DND-41 (cell line): ENCODE measurements around the gene FASN.

Source experiments
- ATAC-seq: fragments of 200-7000 bp; cut with Tn5 transposase; 3 replicates; pipeline ENCODE4 v1.9.1; 2021; ENCODE audit warnings: low read depth; ENCODE audit not compliant: insufficient read depth
- DNase-seq: peaks from one replicate; pipeline ENCODE4 v3.0.0-alpha.2; 2020
- H2AFZ ChIP-seq: 2 replicates; pipeline ENCODE4 v1.6.0; 2012; ENCODE audit warnings: low read depth, low read length
- H3K27ac ChIP-seq: 2 replicates; pipeline ENCODE4 v1.5.1; 2012; ENCODE audit warnings: low read length, inconsistent platforms
- H3K27me3 ChIP-seq: fragments of 200-600 bp; sonication (generic); 2 replicates; pipeline ENCODE4 v1.6.0; 2012; ENCODE audit warnings: low read length, mild to moderate bottlenecking, inconsistent platforms; ENCODE audit not compliant: insufficient read depth, poor library complexity
- H3K36me3 ChIP-seq: 2 replicates; pipeline ENCODE4 v1.5.1; 2012; ENCODE audit warnings: low read length, inconsistent platforms; ENCODE audit not compliant: insufficient read depth
- H3K4me1 ChIP-seq: 2 replicates; pipeline ENCODE4 v1.5.1; 2012; ENCODE audit warnings: mild to moderate bottlenecking, low read length; ENCODE audit not compliant: insufficient read depth
- H3K4me2 ChIP-seq: 2 replicates; pipeline ENCODE4 v1.6.0; 2012; ENCODE audit warnings: mild to moderate bottlenecking, moderate library complexity, low read length, inconsistent platforms; ENCODE audit not compliant: insufficient read depth
- H3K4me3 ChIP-seq, 2 experiments: fragments of 200-600 bp in 1 of 2; shearing (Covaris generic) in 1 of 2; 2 replicates each; pipeline ENCODE4 v1.5.1; 2012 to 2016; ENCODE audit warnings: inconsistent platforms in 2 of 2, low read length in 2 of 2, mild to moderate bottlenecking in 2 of 2, low read depth in 1 of 2, moderate library complexity in 1 of 2
- H3K79me2 ChIP-seq: 2 replicates; pipeline ENCODE4 v1.6.0; 2012; ENCODE audit warnings: low read length, inconsistent platforms; ENCODE audit not compliant: insufficient read depth
- H3K9ac ChIP-seq: 2 replicates; pipeline ENCODE4 v1.6.0; 2012; ENCODE audit warnings: low read depth, mild to moderate bottlenecking, inconsistent platforms, low read length, moderate library complexity
- H3K9me3 ChIP-seq: 2 replicates; pipeline ENCODE4 v1.5.1; 2012; ENCODE audit warnings: low read length, moderate library complexity, mild to moderate bottlenecking, inconsistent platforms; ENCODE audit not compliant: insufficient read depth, severe bottlenecking
- H4K20me1 ChIP-seq: 2 replicates; pipeline ENCODE4 v1.6.0; 2012; ENCODE audit warnings: low read length; ENCODE audit not compliant: insufficient read depth
- CTCF ChIP-seq: IDR thresholded peaks from 2 replicates; pipeline ENCODE4 v1.5.1; 2012; ENCODE audit warnings: borderline replicate concordance, low read length, moderate library complexity, mild to moderate bottlenecking; ENCODE audit not compliant: poor library complexity, severe bottlenecking; ENCODE audit errors: extremely low read depth
- EZH2 ChIP-seq: IDR thresholded peaks from 3 replicates; pipeline ENCODE4 v1.6.1; 2012; ENCODE audit warnings: borderline replicate concordance, low read depth, mild to moderate bottlenecking, moderate library complexity, low read length, inconsistent platforms; ENCODE audit not compliant: severe bottlenecking

The FASN gene

DNA sequence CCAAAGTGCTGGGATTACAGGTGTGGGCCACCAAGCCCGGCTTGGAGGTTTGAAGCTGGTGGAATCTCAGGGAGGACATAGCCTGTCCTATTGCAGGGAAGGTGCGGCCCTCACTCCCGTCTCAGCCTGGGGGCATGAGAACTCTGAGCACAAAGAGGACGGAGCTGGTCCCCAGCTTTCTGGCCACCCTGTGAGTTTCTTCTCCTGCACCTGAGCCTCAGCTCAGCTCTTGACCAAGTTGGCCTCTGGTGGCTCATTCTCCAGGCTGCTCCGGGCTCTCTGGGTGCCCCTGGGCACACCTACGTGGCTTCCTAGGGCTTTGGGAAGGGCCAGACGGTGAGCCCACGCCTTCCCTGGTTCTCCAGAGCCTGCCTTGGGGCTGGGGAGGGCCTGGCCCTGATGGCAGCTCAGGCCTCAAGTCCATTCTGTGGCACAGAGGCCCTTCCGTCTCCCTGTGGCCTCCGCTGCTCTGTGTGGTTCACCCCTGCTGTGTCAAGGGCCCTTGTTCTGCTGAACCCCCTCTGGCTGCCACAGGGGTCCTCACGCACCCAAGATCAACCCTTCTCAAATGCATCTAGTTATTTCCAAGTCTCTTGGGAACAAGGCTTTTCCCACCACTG is 6.9 kb upstream of the FASN start:
- ATAC-seq (no peak), DNase-seq (no peak)
- Histone ChIP-seq H3K4me1 (peaks cover 39% of the 10 kb centered on the region), H4K20me1 (0 out of 2 replicates have a peak, but pooled peaks cover 3% of the 10 kb centered on the region), H2AFZ (no peak overlapping the region), H3K27me3 (no peaks in the 10 kb centered on the region), H3K4me2 (peak overlapping the region; percentile 82), H3K36me3 (peaks cover 12% of the 10 kb centered on the region; the same call in 1 of the 2 replicates), H3K27ac (peak overlapping the region; percentile 89), H3K9ac (peak overlapping the region; percentile 68), H3K79me2 (peaks cover 13% of the 10 kb centered on the region), H3K4me3 (peak overlapping the region in 1 of 2 experiments; percentile 61; a peak in 1 of 4 replicates), H3K9me3 (no peaks in the 10 kb centered on the region)
- no peak for TF ChIP-seq EZH2
- no peak for TF ChIP-seq CTCF

- Histone ChIP-seq H3K27ac (no peak overlapping the region), H3K9me3 (no peaks in the 10 kb centered on the region), H3K4me3 (no peak overlapping the region), H4K20me1 (0 out of 2 replicates have a peak, but pooled peaks cover 3% of the 10 kb centered on the region), H3K79me2 (peaks cover 24% of the 10 kb centered on the region), H3K27me3 (no peaks in the 10 kb centered on the region), H3K4me1 (peaks cover 49% of the 10 kb centered on the region), H3K9ac (no peak overlapping the region), H3K36me3 (peaks cover 12% of the 10 kb centered on the region; the same call in 1 of the 2 replicates), H3K4me2 (no peak overlapping the region), H2AFZ (no peak overlapping the region)
- ATAC-seq = no peak
- no peak for DNase-seq
- TF ChIP-seq CTCF (no peak), EZH2 (no peak)
Measured at GRCh38 chr17:82103553-82104451, 5.8 kb upstream of the FASN start.

- Histone ChIP-seq H2AFZ (no peak overlapping the region), H3K27me3 (no peaks in the 10 kb centered on the region), H3K4me1 (peaks cover 47% of the 10 kb centered on the region), H3K79me2 (peaks cover 35% of the 10 kb centered on the region), H4K20me1 (peaks cover 6% of the 10 kb centered on the region; the same call in 1 of the 2 replicates), H3K27ac (0 out of 2 replicates have a peak overlapping the region, but pooled peaks have one; percentile 22), H3K4me3 (no peak overlapping the region), H3K9ac (no peak overlapping the region; the same call in 1 of the 2 replicates), H3K9me3 (no peaks in the 10 kb centered on the region), H3K4me2 (no peak overlapping the region), H3K36me3 (peaks cover 6% of the 10 kb centered on the region; the same call in 1 of the 2 replicates)
- ATAC-seq (no peak), DNase-seq (peak; percentile 14)
- TF ChIP-seq EZH2 (no peak), CTCF (no peak)
Measured at GRCh38 chr17:82101767-82102679, 4.0 kb upstream of the FASN start.
